Body of pancreas (tissue), 4 donors: ENCODE results near the gene CAMK1D. TPM values are rescaled to one million over a fixed set of nuclear protein-coding genes. Genes with fewer than 3 reads are reported as not detected.

ENCODE experiments used
- ATAC-seq: fragments of 150-250 bp; one replicate; pipeline ENCODE4 v1.9.1; 2016
- DNase-seq, 4 donors: peaks; one replicate each; pipeline ENCODE4 v3.0.0-alpha.2; 2019
- H3K27ac ChIP-seq, 4 donors: fragments of 200-600 bp; sonication (generic); 1 replicate in 3 of 4; 2 replicates in 1 of 4; pipeline versions ENCODE4 v1.5.1 to v1.6.1; 2016 to 2019; ENCODE audit warnings: mild to moderate bottlenecking in 1 of 4, mixed read lengths in 1 of 4, moderate library complexity in 1 of 4
- H3K27me3 ChIP-seq, 2 donors: fragments of 200-600 bp; sonication (generic); one replicate each; pipeline ENCODE4 v1.6.0; 2016; ENCODE audit warnings: mild to moderate bottlenecking in 1 of 2
- H3K36me3 ChIP-seq, 2 donors: fragments of 200-600 bp; sonication (generic); replicated peaks in 1 of 2; 2 replicates each; pipeline ENCODE4 v1.5.1; 2016; ENCODE audit warnings: low read depth in 2 of 2; ENCODE audit not compliant: insufficient read depth in 1 of 2
- H3K4me1 ChIP-seq: fragments of 200-600 bp; sonication (generic); one replicate; pipeline ENCODE4 v1.6.0; 2016
- H3K4me3 ChIP-seq, 2 donors: fragments of 200-600 bp; sonication (generic); 1 replicate in 1 of 2; 2 replicates in 1 of 2; pipeline ENCODE4 v1.5.1; 2016 to 2019
- H3K9me3 ChIP-seq, 3 donors: fragments of 200-600 bp; sonication (generic); 1 replicate in 2 of 3; 2 replicates in 1 of 3; pipeline ENCODE4 v1.5.1; 2016
- CTCF ChIP-seq, 7 experiments: fragments of 450-650 bp in 4 of 7; fragments of 200-600 bp in 3 of 7; sonication (generic) in 3 of 7; IDR thresholded peaks; one replicate each; pipeline ENCODE4 v1.5.1; 2016 to 2019; ENCODE audit warnings: antibody characterized with exemption in 7 of 7
- POLR2A ChIP-seq, 3 donors: fragments of 450-650 bp; IDR thresholded peaks; one replicate each; pipeline ENCODE4 v1.6.1; 2016; ENCODE audit warnings: antibody characterized with exemption in 3 of 3, mild to moderate bottlenecking in 2 of 3
- WGBS, 2 donors: methylation state at CpG; one replicate each; pipeline ENCODE4 v1.1.5; 2017; 5-methylcytosine and 5-hydroxymethylcytosine counted together
- intact Hi-C: fragments of 100-400 bp; cut with DNase I; formaldehyde crosslinking; loops from one replicate; pipeline ENCODE4 v1.15.1; 2023
- total RNA-seq, 2 donors: library from RNA; depleted of rRNA; stranded (reverse); fragments of >200 nt; gene quantifications; one replicate each; pipeline ENCODE4 v1.1.0, GENCODE V29; 2016

CAMK1D gene
- total RNA-seq, 2 donors from 2014 or later: 12.5 to 14.2 TPM

- Histone ChIP-seq H3K4me3 (no peak overlapping the region), H3K9me3 (no peaks in the 10 kb centered on the region), H3K27ac (peak overlapping the region in 2 of 4 donors; percentile 24 to 43), H3K36me3 (no peaks in the 10 kb centered on the region), H3K27me3 (no peaks in the 10 kb centered on the region), H3K4me1 (peaks cover 36% of the 10 kb centered on the region)
- ATAC-seq (peak; percentile 69), DNase-seq (peak in 3 of 4 donors; percentile 32 to 41 (median 32))
- no peak for TF ChIP-seq CTCF (IDR thresholded peaks at IDR 0.05)
- no peak for TF ChIP-seq POLR2A (IDR thresholded peaks at IDR 0.05)
- 25 to 36% methylated on average over 12 of the region's 12 CpGs for WGBS, 2 donors
- intact Hi-C loops: no loop called here
Observed at GRCh38 chr10:12501324-12501723, 152.0 kb downstream of the CAMK1D start.

- ATAC-seq: peak; percentile 79
- Histone ChIP-seq H3K4me3 (no peak overlapping the region), H3K27me3 (no peaks in the 10 kb centered on the region), H3K9me3 (no peaks in the 10 kb centered on the region), H3K27ac (peak overlapping the region in 2 of 4 donors; percentile 4 to 43), H3K4me1 (peaks cover 36% of the 10 kb centered on the region), H3K36me3 (no peaks in the 10 kb centered on the region)
- intact Hi-C loops: no loop called here
- TF ChIP-seq POLR2A (IDR thresholded peaks at IDR 0.05) (no peak), CTCF (IDR thresholded peaks at IDR 0.05) (peak in 5 of 7 experiments; percentile 15 to 50 (median 43))
- WGBS, 2 donors: 57 to 60% methylated on average over 16 of the region's 16 CpGs
- DNase-seq: peak; percentile 48 to 75 (median 60)
Observed at GRCh38 chr10:12501841-12502525, 152.6 kb downstream of the CAMK1D start.

DNA sequence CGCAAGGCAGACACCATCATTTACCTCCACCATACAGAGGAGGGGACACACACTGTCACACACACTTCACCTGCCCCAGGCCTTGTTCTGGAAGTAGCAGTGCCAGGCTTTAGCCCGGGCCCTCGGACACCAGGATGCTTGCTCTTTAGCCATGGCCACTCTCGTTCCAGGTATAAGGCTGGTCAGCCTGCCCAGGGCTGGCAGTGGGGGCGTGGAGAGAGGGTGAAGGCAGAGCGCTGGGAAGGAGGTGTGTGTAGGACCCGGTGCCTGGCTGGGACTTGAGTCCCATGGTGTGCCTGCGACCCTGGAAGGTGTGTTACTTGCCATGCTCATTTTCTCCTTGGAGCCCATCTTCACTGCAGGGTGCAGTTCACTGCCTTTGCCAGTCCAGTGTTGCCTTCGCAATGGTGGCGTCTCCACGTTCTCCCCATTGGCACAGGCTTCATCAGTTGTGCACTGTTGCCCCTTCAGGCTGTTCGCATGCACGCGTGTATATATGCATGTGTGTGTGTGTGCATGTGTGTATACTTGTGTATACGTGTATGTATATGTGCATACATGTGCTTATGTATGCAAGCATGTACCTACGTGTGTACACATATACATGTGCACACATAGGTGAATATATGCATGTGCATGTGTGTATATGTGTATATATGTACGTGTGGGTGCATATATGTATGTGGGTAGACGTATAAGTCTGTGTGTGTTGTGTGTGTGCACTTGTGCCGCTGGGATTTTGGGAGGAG, 153.4 kb downstream of the CAMK1D start:
- Histone ChIP-seq H3K4me1 (peaks cover 36% of the 10 kb centered on the region), H3K27me3 (no peaks in the 10 kb centered on the region), H3K27ac (no peak overlapping the region), H3K36me3 (no peaks in the 10 kb centered on the region), H3K9me3 (no peaks in the 10 kb centered on the region), H3K4me3 (no peak overlapping the region)
- intact Hi-C loops: no loop called here
- DNase-seq (no peak), ATAC-seq (no peak)
- WGBS, 2 donors: 92 to 93% methylated on average over 17 to 18 of the region's 19 CpGs
- TF ChIP-seq CTCF (IDR thresholded peaks at IDR 0.05): no peak
- TF ChIP-seq POLR2A (IDR thresholded peaks at IDR 0.05): no peak

GRCh38 chr10:12503311-12503710, 154.0 kb downstream of the CAMK1D start:
- ATAC-seq (no peak), DNase-seq (no peak)
- Histone ChIP-seq H3K9me3 (no peaks in the 10 kb centered on the region), H3K27me3 (no peaks in the 10 kb centered on the region), H3K4me1 (peaks cover 36% of the 10 kb centered on the region), H3K36me3 (no peaks in the 10 kb centered on the region), H3K4me3 (no peak overlapping the region), H3K27ac (no peak overlapping the region)
- TF ChIP-seq POLR2A (IDR thresholded peaks at IDR 0.05): no peak
- no peak for TF ChIP-seq CTCF (IDR thresholded peaks at IDR 0.05)
- 75 to 82% methylated on average over 10 of the region's 10 CpGs for WGBS, 2 donors
- intact Hi-C loops: no loop called here
